ENCODE results near the gene ZNF93. TPM values are rescaled to one million over a fixed set of nuclear protein-coding genes. Genes with fewer than 3 reads are reported as not detected.
"Not testable (repeated sequence)": the region's sequence is repeated elsewhere in the genome, so short reads cannot be mapped to it uniquely, and the experiment has no call there.

ZNF93 gene
- total and polyA plus RNA-seq, 2 of the 8 experiments (the other 6 are each of a cell fraction or from before 2014, with no cell fraction given) = 40.8 to 61.8 TPM

DNA sequence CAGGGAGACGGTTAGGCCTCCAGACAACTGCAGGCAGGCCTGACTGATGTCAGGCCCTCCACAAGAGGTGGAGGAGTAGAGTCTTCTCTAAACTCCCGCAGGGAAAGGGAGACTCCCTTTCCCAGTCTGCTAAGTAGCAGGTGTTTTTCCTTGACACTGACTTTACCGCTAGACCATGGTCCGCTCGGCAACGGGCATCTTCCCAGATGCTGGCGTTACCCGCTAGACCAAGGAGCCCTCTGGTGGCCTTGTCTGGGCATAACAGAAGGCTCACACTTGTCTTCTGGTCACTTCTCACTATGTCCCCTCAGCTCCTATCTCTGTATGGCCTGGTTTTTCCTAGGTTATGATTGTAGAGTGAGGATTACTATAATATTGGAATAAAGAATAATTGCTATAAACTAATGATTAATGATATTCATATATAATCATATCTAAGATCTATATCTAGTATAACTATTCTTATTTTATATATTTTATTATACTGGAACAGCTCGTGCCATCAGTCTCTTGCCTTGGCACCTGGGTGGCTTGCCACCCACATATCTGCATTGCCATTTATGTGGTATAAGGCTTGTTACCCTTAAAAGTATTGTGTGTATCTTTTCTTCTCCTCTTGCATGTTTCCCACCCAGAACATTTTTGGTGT, 58.5 kb downstream of the ZNF93 start:
- TF ChIP-seq, protein P1, sequence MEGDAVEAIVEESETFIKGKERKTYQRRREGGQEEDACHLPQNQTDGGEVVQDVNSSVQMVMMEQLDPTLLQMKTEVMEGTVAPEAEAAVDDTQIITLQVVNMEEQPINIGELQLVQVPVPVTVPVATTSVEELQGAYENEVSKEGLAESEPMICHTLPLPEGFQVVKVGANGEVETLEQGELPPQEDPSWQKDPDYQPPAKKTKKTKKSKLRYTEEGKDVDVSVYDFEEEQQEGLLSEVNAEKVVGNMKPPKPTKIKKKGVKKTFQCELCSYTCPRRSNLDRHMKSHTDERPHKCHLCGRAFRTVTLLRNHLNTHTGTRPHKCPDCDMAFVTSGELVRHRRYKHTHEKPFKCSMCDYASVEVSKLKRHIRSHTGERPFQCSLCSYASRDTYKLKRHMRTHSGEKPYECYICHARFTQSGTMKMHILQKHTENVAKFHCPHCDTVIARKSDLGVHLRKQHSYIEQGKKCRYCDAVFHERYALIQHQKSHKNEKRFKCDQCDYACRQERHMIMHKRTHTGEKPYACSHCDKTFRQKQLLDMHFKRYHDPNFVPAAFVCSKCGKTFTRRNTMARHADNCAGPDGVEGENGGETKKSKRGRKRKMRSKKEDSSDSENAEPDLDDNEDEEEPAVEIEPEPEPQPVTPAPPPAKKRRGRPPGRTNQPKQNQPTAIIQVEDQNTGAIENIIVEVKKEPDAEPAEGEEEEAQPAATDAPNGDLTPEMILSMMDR (IDR thresholded peaks at IDR 0.05; ENCODE audit: control extremely low read depth in 1 of 3, insufficient read depth in 1 of 3, low read depth in 1 of 3, low read length in 3 of 3) = peak; percentile 52 to 58 (median 56)
- peak; percentile 70 to 71 for TF ChIP-seq RAD21 (IDR thresholded peaks at IDR 0.05 in 1 of 2, conservative IDR thresholded peaks at IDR 0.05 in 1 of 2; ENCODE audit: low read depth in 2 of 2, low read length in 2 of 2)
- not testable (repeated sequence) for H3K9ac ChIP-seq (replicated peaks in 1 of 4; ENCODE audit: extremely low read depth in 1 of 4, low read depth in 3 of 4, low read length in 3 of 4); H3K4me1 ChIP-seq (replicated peaks in 1 of 4; ENCODE audit: control insufficient read depth in 3 of 4, insufficient read depth in 4 of 4, low read length in 3 of 4); H3K23ac ChIP-seq (ENCODE audit: insufficient read length); H3K79me2 ChIP-seq (ENCODE audit: control insufficient read depth in 1 of 2, insufficient read depth in 2 of 2, low read length in 2 of 2); H3K4me2 ChIP-seq (ENCODE audit: insufficient read depth in 1 of 2, low read depth in 2 of 2, low read length in 2 of 2); FAIRE-seq; H2BK15ac ChIP-seq (ENCODE audit: low read length); H3K23me2 ChIP-seq (ENCODE audit: low read depth, low read length); H4K8ac ChIP-seq (ENCODE audit: extremely low read depth, insufficient read depth, low read length); H2BK120ac ChIP-seq (replicated peaks; ENCODE audit: low read depth, low read length); H4K91ac ChIP-seq (replicated peaks; ENCODE audit: insufficient read length, low read length); H3K4ac ChIP-seq (replicated peaks; ENCODE audit: insufficient read length, low read depth, low read length); H3K9me3 ChIP-seq (ENCODE audit: insufficient read depth in 2 of 2, low read depth in 1 of 2, low read length in 1 of 2); H4K5ac ChIP-seq (ENCODE audit: insufficient read length, low read depth, low read length); H3K14ac ChIP-seq (ENCODE audit: insufficient read length); H3K4me3 ChIP-seq (ENCODE audit: extremely low read depth in 1 of 4, insufficient read depth in 2 of 4, low read depth in 3 of 4, low read length in 4 of 4); H2AK5ac ChIP-seq (ENCODE audit: low read depth, low read length); H3K56ac ChIP-seq (replicated peaks; ENCODE audit: insufficient read length, low read depth, low read length); H3K27me3 ChIP-seq (replicated peaks in 1 of 4; ENCODE audit: control insufficient read depth in 3 of 4, extremely low read depth in 1 of 4, insufficient read depth in 3 of 4, low read length in 3 of 4); H3K27ac ChIP-seq (ENCODE audit: low read depth, low read length); H3K36me3 ChIP-seq (ENCODE audit: control insufficient read depth in 2 of 4, insufficient read depth in 4 of 4, low read length in 3 of 4); H2AFZ ChIP-seq (ENCODE audit: low read length); H2BK20ac ChIP-seq (ENCODE audit: low read length); H2BK5ac ChIP-seq (ENCODE audit: low read depth, low read length); H2BK12ac ChIP-seq (ENCODE audit: low read depth, low read length); H4K20me1 ChIP-seq (replicated peaks in 1 of 2; ENCODE audit: control insufficient read depth in 1 of 2, insufficient read depth in 2 of 2, low read length in 2 of 2); H3K79me1 ChIP-seq (ENCODE audit: low read depth, low read length); H3K18ac ChIP-seq (ENCODE audit: extremely low read depth, low read length)
- ChIA-PET CTCF (ENCODE audit: partially characterized antibody) (interaction anchor here (0.7 to 2.1 kb wide), 10 partner anchors 10 to 244 kb away, joined by 3 to 6 read pairs (median 4); no protein-coding TSS in a partner anchor), POLR2A (ENCODE audit: partially characterized antibody) (interaction anchor here (0.9 to 1.2 kb wide), 2 partner anchors 59 to 94 kb away, joined by 4 read pairs; partner anchors contain the start of genes ZNF253 and ZNF93)
- peak; percentile 41 to 85 for DNase-seq (ENCODE audit: low read depth in 1 of 2, low spot score in 2 of 2)
- WGBS, 2 experiments (ENCODE audit: extremely low coverage in 1 of 2, insufficient coverage in 1 of 2, insufficient read length in 1 of 2, insufficient replicate concordance in 2 of 2, low coverage in 1 of 2, low lambda C conversion rate in 2 of 2, missing lambda C conversion rate in 1 of 2) = 22% methylated on average over 9 of the region's 9 CpGs; no CpG with 5 or more reads in 1 of the 2 experiments

Measured in H1 (cell line).